Mesothelial cell of epicardium (in vitro differentiated cells): ENCODE data around the gene PPFIA4. TPM values are rescaled to one million over a fixed set of nuclear protein-coding genes. Genes with fewer than 3 reads are reported as not detected.

Experiments used
- DNase-seq, 2 experiments: peaks; one replicate each; pipeline ENCODE4 v3.0.0; 2021; ENCODE audit warnings: low spot score in 2 of 2; ENCODE audit not compliant: unreplicated experiment in 2 of 2
- H3K27ac Mint-ChIP-seq: 2 replicates; pipeline ENCODE4 v1.8.0; 2021; ENCODE audit warnings: mixed read lengths
- H3K27me3 Mint-ChIP-seq: 2 replicates; pipeline ENCODE4 v1.8.0; 2021; ENCODE audit warnings: low read depth, mixed read lengths
- H3K36me3 Mint-ChIP-seq: 2 replicates; pipeline ENCODE4 v1.8.0; 2021; ENCODE audit warnings: mixed read lengths
- H3K4me1 Mint-ChIP-seq: 2 replicates; pipeline ENCODE4 v1.8.0; 2021; ENCODE audit warnings: mixed read lengths
- H3K4me3 Mint-ChIP-seq: 2 replicates; pipeline ENCODE4 v1.8.0; 2021; ENCODE audit warnings: mild to moderate bottlenecking, moderate library complexity, mixed read lengths
- H3K9me3 Mint-ChIP-seq: 2 replicates; pipeline ENCODE4 v1.8.0; 2021; ENCODE audit warnings: mixed read lengths
- CTCF ChIP-seq: fragments of 200-600 bp; sonication (generic); IDR thresholded peaks from one replicate; pipeline ENCODE4 v1.5.0; 2021; ENCODE audit warnings: antibody characterized with exemption; ENCODE audit not compliant: unreplicated experiment
- total RNA-seq: library from RNA; stranded (reverse); gene quantifications from 3 replicates; pipeline ENCODE4 v1.2.1, GENCODE V29; 2021

The PPFIA4 gene
- total RNA-seq, 1 donor from 2014 or later: 35.3 TPM

DNA sequence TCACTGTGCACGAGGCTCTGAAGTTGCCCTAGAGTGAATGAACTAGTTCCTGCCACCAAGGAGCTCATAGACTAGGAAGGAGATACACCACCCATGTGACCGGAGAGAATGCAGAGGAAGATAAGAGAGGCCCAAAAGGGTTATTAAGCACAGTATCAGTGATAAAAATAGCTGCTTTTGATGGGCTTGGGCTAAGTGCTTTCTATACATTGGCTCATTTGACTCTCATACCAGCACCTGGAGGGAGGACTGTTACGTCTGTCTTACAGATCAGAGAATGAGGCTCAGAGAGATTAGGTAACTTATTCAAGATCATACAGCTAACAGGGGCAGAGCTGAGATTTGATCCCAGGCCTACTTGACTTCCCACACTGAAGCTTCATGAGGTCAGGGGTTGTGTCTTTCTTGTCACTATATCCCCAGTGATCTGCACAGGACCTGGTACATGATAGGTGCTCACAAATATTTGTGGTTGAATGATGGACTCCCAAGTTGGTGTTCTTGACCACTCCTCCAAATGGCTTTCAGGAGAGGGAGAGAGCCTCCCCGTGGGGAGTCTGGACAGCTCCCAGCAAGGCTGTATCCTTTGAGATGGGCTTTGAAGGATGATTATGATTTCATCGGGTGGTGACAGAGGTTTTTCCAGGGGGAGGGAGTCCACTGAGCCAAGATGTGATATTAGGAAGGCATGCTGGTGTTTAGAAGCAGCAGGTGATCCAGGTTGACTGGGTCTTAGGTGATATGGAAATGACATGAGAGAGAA lies 14.4 kb downstream of the PPFIA4 start:
- H3K27ac Mint-ChIP-seq: no peak overlapping the region
- peaks cover 3% of the 10 kb centered on the region for H3K27me3 Mint-ChIP-seq

GRCh38 chr1:203041351-203041932 lies 15.2 kb downstream of the PPFIA4 start:
- no peaks in the 10 kb centered on the region for H3K9me3 Mint-ChIP-seq
- no peak overlapping the region for H3K27ac Mint-ChIP-seq
- no peak for TF ChIP-seq CTCF
- DNase-seq: no peak
- H3K36me3 Mint-ChIP-seq: peaks cover 12% of the 10 kb centered on the region
- H3K27me3 Mint-ChIP-seq: peaks cover 3% of the 10 kb centered on the region
- no peak overlapping the region for H3K4me3 Mint-ChIP-seq
- peaks cover 39% of the 10 kb centered on the region for H3K4me1 Mint-ChIP-seq

More for the DNA sequence above, 14.4 kb downstream of the PPFIA4 start:
- H3K4me1 Mint-ChIP-seq: peaks cover 35% of the 10 kb centered on the region
- no peak for DNase-seq
- TF ChIP-seq CTCF: no peak
- peaks cover 12% of the 10 kb centered on the region for H3K36me3 Mint-ChIP-seq
- no peaks in the 10 kb centered on the region for H3K9me3 Mint-ChIP-seq
- no peak overlapping the region for H3K4me3 Mint-ChIP-seq

DNA sequence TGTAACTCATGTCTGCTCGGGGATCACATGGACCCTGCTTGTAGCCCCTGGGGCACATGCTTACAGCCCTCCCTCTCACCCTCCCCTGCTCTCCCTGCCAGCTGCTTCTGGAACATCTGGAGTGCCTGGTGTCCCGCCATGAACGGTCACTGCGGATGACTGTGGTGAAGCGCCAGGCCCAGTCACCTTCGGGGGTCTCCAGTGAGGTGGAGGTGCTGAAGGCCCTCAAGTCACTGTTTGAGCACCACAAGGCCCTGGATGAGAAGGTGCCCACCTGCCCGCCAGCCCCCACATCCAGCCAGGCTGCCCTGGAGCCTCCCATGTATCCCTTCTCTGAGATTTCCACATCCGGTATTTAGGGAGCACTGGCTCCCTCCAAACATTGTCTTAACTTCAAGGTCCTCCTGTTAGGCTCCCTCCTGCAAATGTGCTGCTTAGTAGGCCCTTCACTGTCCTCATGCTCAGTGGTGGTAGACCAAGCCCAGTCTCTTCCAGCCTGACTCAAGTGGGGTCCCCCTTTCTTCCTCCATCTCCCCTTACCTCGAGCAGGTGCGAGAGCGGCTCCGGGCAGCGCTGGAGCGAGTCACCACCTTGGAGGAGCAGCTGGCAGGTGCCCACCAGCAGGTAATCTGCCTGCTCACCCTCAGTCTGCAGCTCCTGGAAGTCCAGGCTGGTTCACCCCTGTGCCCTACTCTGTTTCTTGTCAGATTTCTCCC lies 17.7 kb downstream of the PPFIA4 start:
- Mint-ChIP-seq H3K9me3 (no peaks in the 10 kb centered on the region), H3K4me1 (peaks cover 63% of the 10 kb centered on the region), H3K27me3 (no peaks in the 10 kb centered on the region), H3K36me3 (peaks cover 12% of the 10 kb centered on the region), H3K4me3 (no peak overlapping the region), H3K27ac (no peak overlapping the region)
- TF ChIP-seq CTCF: no peak
- DNase-seq: no peak

DNA sequence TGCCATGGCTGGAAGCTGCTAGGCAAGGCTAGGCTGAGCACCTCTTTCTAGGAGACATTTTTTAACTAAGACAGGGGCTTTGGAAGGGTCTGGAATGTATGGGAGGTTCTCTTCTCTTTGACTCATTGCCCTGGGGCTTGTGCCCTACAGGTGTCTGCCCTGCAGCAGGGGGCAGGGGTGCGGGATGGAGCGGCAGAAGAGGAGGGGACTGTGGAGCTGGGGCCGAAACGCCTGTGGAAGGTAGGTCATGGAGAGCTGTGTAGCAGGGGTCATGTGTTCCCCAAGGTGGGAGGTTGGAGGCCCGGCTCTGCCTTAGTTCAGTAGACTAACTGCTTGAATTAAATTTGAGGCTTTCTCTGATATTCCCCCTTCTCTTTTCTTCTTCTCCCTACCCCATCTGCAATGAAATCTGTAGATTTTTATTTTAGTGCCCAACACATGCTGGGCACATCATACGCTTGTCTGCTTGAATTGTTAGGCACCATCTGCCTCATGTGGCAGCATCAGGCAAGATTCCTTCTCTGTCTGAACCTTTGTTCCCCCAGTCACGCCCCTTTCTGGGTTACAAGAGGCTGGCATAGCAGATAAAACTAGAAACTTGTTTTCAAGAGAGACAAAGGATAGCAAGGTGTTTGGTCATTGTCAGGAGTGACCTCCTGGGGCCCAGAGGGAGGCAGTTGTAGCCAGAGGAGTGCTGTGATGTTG lies 18.4 kb downstream of the PPFIA4 start:
- no peak for DNase-seq
- H3K27me3 Mint-ChIP-seq: no peaks in the 10 kb centered on the region
- H3K4me3 Mint-ChIP-seq: no peak overlapping the region
- H3K9me3 Mint-ChIP-seq: no peaks in the 10 kb centered on the region
- TF ChIP-seq CTCF: no peak
- peaks cover 12% of the 10 kb centered on the region for H3K36me3 Mint-ChIP-seq
- H3K27ac Mint-ChIP-seq: no peak overlapping the region
- peaks cover 62% of the 10 kb centered on the region for H3K4me1 Mint-ChIP-seq

DNA sequence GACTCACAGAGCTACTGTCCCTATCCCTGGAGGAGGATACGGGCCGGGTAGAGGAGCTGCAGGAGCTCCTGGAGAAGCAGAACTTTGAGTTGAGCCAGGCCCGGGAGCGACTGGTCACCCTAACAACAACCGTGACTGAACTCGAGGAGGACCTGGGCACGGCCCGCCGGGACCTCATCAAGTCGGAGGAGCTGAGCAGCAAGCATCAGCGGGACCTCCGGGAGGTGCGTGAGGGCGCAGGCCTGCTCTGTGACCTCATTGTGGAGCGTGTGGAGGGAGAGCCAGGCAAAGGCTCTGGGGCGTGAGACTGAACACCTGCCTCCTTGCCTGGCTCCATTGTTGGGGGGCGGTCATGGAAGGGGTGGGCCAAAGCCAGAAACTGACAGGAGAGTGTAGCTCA lies 19.0 kb downstream of the PPFIA4 start:
- Mint-ChIP-seq H3K36me3 (peaks cover 12% of the 10 kb centered on the region), H3K4me3 (no peak overlapping the region), H3K27ac (no peak overlapping the region), H3K9me3 (no peaks in the 10 kb centered on the region), H3K27me3 (no peaks in the 10 kb centered on the region), H3K4me1 (peaks cover 57% of the 10 kb centered on the region)
- TF ChIP-seq CTCF: no peak
- no peak for DNase-seq
